DND-41 (cell line): ENCODE measurements around the gene KRI1.
"Not testable (repeated sequence)": the region's sequence is repeated elsewhere in the genome, so short reads cannot be mapped to it uniquely, and the experiment has no call there.

Experiments used
- ATAC-seq: fragments of 200-7000 bp; cut with Tn5 transposase; 3 replicates; pipeline ENCODE4 v1.9.1; 2021; ENCODE audit warnings: low read depth; ENCODE audit not compliant: insufficient read depth
- DNase-seq: peaks from one replicate; pipeline ENCODE4 v3.0.0-alpha.2; 2020
- H2AFZ ChIP-seq: 2 replicates; pipeline ENCODE4 v1.6.0; 2012; ENCODE audit warnings: low read depth, low read length
- H3K27ac ChIP-seq: 2 replicates; pipeline ENCODE4 v1.5.1; 2012; ENCODE audit warnings: low read length, inconsistent platforms
- H3K27me3 ChIP-seq: fragments of 200-600 bp; sonication (generic); 2 replicates; pipeline ENCODE4 v1.6.0; 2012; ENCODE audit warnings: low read length, mild to moderate bottlenecking, inconsistent platforms; ENCODE audit not compliant: insufficient read depth, poor library complexity
- H3K36me3 ChIP-seq: 2 replicates; pipeline ENCODE4 v1.5.1; 2012; ENCODE audit warnings: low read length, inconsistent platforms; ENCODE audit not compliant: insufficient read depth
- H3K4me1 ChIP-seq: 2 replicates; pipeline ENCODE4 v1.5.1; 2012; ENCODE audit warnings: mild to moderate bottlenecking, low read length; ENCODE audit not compliant: insufficient read depth
- H3K4me2 ChIP-seq: 2 replicates; pipeline ENCODE4 v1.6.0; 2012; ENCODE audit warnings: mild to moderate bottlenecking, moderate library complexity, low read length, inconsistent platforms; ENCODE audit not compliant: insufficient read depth
- H3K4me3 ChIP-seq, 2 experiments: fragments of 200-600 bp in 1 of 2; shearing (Covaris generic) in 1 of 2; 2 replicates each; pipeline ENCODE4 v1.5.1; 2012 to 2016; ENCODE audit warnings: inconsistent platforms in 2 of 2, low read length in 2 of 2, mild to moderate bottlenecking in 2 of 2, low read depth in 1 of 2, moderate library complexity in 1 of 2
- H3K79me2 ChIP-seq: 2 replicates; pipeline ENCODE4 v1.6.0; 2012; ENCODE audit warnings: low read length, inconsistent platforms; ENCODE audit not compliant: insufficient read depth
- H3K9ac ChIP-seq: 2 replicates; pipeline ENCODE4 v1.6.0; 2012; ENCODE audit warnings: low read depth, mild to moderate bottlenecking, inconsistent platforms, low read length, moderate library complexity
- H3K9me3 ChIP-seq: 2 replicates; pipeline ENCODE4 v1.5.1; 2012; ENCODE audit warnings: low read length, moderate library complexity, mild to moderate bottlenecking, inconsistent platforms; ENCODE audit not compliant: insufficient read depth, severe bottlenecking
- H4K20me1 ChIP-seq: 2 replicates; pipeline ENCODE4 v1.6.0; 2012; ENCODE audit warnings: low read length; ENCODE audit not compliant: insufficient read depth
- EZH2 ChIP-seq: IDR thresholded peaks from 3 replicates; pipeline ENCODE4 v1.6.1; 2012; ENCODE audit warnings: borderline replicate concordance, low read depth, mild to moderate bottlenecking, moderate library complexity, low read length, inconsistent platforms; ENCODE audit not compliant: severe bottlenecking
- TF ChIP-seq, protein P1 (sequence below): IDR thresholded peaks from 2 replicates; pipeline ENCODE4 v1.5.1; 2012; ENCODE audit warnings: borderline replicate concordance, low read length, moderate library complexity, mild to moderate bottlenecking; ENCODE audit not compliant: poor library complexity, severe bottlenecking; ENCODE audit errors: extremely low read depth

Gene KRI1

DNA sequence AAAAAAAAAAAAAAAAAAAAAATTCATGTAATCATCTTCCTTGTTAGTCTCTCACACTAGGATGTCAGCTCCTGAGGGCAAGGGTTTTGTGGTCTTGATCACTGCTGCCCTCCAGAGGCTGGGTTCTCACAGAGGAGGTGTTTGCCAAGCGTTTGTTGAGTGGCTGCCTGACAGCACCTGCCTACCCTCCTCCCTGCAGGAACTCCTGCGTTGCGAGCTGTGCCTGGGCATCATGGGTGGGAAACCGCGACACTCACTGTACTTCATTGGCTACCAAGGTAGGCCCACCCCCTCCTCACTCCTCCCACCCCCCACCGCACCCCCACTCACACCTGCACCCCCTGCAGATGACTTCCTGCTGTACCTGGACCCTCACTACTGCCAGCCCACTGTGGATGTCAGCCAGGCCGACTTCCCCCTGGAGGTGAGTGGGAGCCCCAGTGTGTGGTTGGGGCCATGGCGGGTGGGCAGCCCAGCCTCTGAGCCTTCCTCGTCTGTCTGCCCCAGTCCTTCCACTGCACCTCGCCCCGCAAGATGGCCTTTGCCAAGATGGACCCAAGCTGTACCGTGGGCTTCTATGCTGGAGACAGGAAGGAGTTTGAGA, 14.0 kb downstream of the KRI1 start:
- no peak for ATAC-seq
- TF ChIP-seq, protein P1, sequence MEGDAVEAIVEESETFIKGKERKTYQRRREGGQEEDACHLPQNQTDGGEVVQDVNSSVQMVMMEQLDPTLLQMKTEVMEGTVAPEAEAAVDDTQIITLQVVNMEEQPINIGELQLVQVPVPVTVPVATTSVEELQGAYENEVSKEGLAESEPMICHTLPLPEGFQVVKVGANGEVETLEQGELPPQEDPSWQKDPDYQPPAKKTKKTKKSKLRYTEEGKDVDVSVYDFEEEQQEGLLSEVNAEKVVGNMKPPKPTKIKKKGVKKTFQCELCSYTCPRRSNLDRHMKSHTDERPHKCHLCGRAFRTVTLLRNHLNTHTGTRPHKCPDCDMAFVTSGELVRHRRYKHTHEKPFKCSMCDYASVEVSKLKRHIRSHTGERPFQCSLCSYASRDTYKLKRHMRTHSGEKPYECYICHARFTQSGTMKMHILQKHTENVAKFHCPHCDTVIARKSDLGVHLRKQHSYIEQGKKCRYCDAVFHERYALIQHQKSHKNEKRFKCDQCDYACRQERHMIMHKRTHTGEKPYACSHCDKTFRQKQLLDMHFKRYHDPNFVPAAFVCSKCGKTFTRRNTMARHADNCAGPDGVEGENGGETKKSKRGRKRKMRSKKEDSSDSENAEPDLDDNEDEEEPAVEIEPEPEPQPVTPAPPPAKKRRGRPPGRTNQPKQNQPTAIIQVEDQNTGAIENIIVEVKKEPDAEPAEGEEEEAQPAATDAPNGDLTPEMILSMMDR = peak; percentile 56
- TF ChIP-seq EZH2 = no peak
- H3K79me2 ChIP-seq = peaks cover 36% of the 10 kb centered on the region
- H3K4me1 ChIP-seq = peaks cover 65% of the 10 kb centered on the region
- no peak overlapping the region for H3K4me3 ChIP-seq
- H3K36me3 ChIP-seq = peaks cover 77% of the 10 kb centered on the region
- H4K20me1 ChIP-seq = peaks cover 10% of the 10 kb centered on the region
- no peak overlapping the region for H2AFZ ChIP-seq
- peak overlapping the region; percentile 49 for H3K4me2 ChIP-seq
- H3K9me3 ChIP-seq = no peaks in the 10 kb centered on the region
- no peaks in the 10 kb centered on the region for H3K27me3 ChIP-seq
- H3K27ac ChIP-seq = peak overlapping the region; percentile 96
- peak; percentile 66 for DNase-seq
- H3K9ac ChIP-seq = peak overlapping the region; percentile 50

GRCh38 chr19:10551006-10551405, 14.8 kb downstream of the KRI1 start:
- H3K36me3 ChIP-seq = peaks cover 76% of the 10 kb centered on the region

DNA sequence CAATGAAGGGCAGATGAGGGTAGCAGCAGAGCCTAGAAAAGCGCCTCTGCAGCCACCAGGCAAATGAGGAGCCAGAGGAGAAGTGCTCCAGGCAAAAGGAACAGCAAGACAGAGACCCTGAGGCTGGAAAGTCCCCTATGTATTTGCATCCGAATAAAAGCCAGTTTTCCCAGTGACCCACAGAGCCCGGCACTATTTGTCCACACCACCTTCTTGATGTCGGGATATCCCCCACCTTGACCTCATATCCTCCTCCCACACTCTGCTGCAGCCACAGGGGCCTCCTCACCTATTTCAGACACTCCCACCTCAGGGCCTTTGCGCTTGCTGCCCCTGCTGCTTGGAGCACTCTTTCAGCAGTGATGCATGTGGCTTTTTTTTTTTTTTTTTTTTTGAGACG, 15.5 kb downstream of the KRI1 start:
- H3K79me2 ChIP-seq = peaks cover 46% of the 10 kb centered on the region
- TF ChIP-seq EZH2 = no peak
- TF ChIP-seq, protein P1 = no peak
- H3K4me1 ChIP-seq = peaks cover 58% of the 10 kb centered on the region
- no peaks in the 10 kb centered on the region for H3K9me3 ChIP-seq
- ATAC-seq (no peak), DNase-seq (no peak)
- no peak overlapping the region for H3K4me3 ChIP-seq
- H3K27me3 ChIP-seq = no peaks in the 10 kb centered on the region
- H3K9ac ChIP-seq = no peak overlapping the region
- peaks cover 73% of the 10 kb centered on the region for H3K36me3 ChIP-seq
- H2AFZ ChIP-seq = no peak overlapping the region
- H3K4me2 ChIP-seq = no peak overlapping the region
- H3K27ac ChIP-seq = no peak overlapping the region
- H4K20me1 ChIP-seq = peaks cover 10% of the 10 kb centered on the region

More at GRCh38 chr19:10551006-10551405, 14.8 kb downstream of the KRI1 start:
- H3K27me3 ChIP-seq, ATAC-seq, H3K9me3 ChIP-seq, H3K9ac ChIP-seq, H3K4me3 ChIP-seq, H3K4me2 ChIP-seq, H4K20me1 ChIP-seq, H2AFZ ChIP-seq, DNase-seq: not testable (repeated sequence)
- Histone ChIP-seq H3K4me1 (peaks cover 58% of the 10 kb centered on the region), H3K27ac (peak overlapping the region; percentile 14; the same call in 1 of the 2 replicates), H3K79me2 (peaks cover 41% of the 10 kb centered on the region)

GRCh38 chr19:10549733-10550132, 16.1 kb downstream of the KRI1 start:
- Histone ChIP-seq H3K4me2 (no peak overlapping the region), H3K9me3 (no peaks in the 10 kb centered on the region), H2AFZ (no peak overlapping the region), H4K20me1 (peaks cover 14% of the 10 kb centered on the region), H3K27me3 (no peaks in the 10 kb centered on the region), H3K4me3 (no peak overlapping the region), H3K27ac (no peak overlapping the region), H3K9ac (no peak overlapping the region), H3K79me2 (peaks cover 52% of the 10 kb centered on the region), H3K4me1 (peaks cover 58% of the 10 kb centered on the region), H3K36me3 (peaks cover 71% of the 10 kb centered on the region)
- DNase-seq (no peak), ATAC-seq (no peak)
- TF ChIP-seq EZH2 = no peak
- TF ChIP-seq, protein P1 = no peak
